Keratinocyte (primary cell): Measurements from ENCODE around the gene SLC6A3. TPM values are rescaled to one million over a fixed set of nuclear protein-coding genes. Genes with fewer than 3 reads are reported as not detected.

ENCODE experiments used
- DNase-seq: peaks from one replicate; pipeline ENCODE4 v3.0.0-alpha.2; 2011; ENCODE audit warnings: low read depth, missing footprints, low spot score
- FAIRE-seq: peaks from 2 replicates; lab custom pipeline; 2011; peaks lifted over from hg19 to GRCh38; lab: Jason Lieb, UNC
- H2AFZ ChIP-seq: 2 replicates; pipeline ENCODE4 v1.6.0; 2012; ENCODE audit warnings: low read length, control low read depth, inconsistent platforms; ENCODE audit not compliant: control insufficient read depth
- H3K27ac ChIP-seq: 2 replicates; pipeline ENCODE4 v1.5.1; 2011; ENCODE audit warnings: low read length; ENCODE audit not compliant: control insufficient read depth, insufficient read depth
- H3K27me3 ChIP-seq: 3 replicates; pipeline ENCODE4 v1.6.0; 2011; ENCODE audit warnings: low read length; ENCODE audit not compliant: control insufficient read depth, insufficient read depth; ENCODE audit errors: extremely low read depth
- H3K36me3 ChIP-seq, 2 experiments: 2 replicates in 1 of 2; 3 replicates in 1 of 2; pipeline ENCODE4 v1.5.1; 2011; ENCODE audit warnings: low read length in 2 of 2, mild to moderate bottlenecking in 1 of 2; ENCODE audit not compliant: control insufficient read depth in 2 of 2, insufficient read depth in 2 of 2; ENCODE audit errors: extremely low read depth in 1 of 2
- H3K4me1 ChIP-seq: 3 replicates; pipeline ENCODE4 v1.5.1; 2011; ENCODE audit warnings: low read length; ENCODE audit not compliant: control insufficient read depth, insufficient read depth; ENCODE audit errors: extremely low read depth
- H3K4me2 ChIP-seq: 3 replicates; pipeline ENCODE4 v1.6.0; 2011; ENCODE audit warnings: low read depth, low read length; ENCODE audit not compliant: control insufficient read depth, insufficient read depth; ENCODE audit errors: extremely low read depth
- H3K4me3 ChIP-seq, 3 experiments: fragments of 200-600 bp in 1 of 3; sonication (generic) in 1 of 3; 2 replicates in 2 of 3; 3 replicates in 1 of 3; pipeline ENCODE4 v1.5.1; 2011 to 2016; ENCODE audit warnings: low read length in 3 of 3, mild to moderate bottlenecking in 3 of 3, control low read depth in 2 of 3, inconsistent platforms in 1 of 3, low read depth in 1 of 3, mixed read lengths in 1 of 3, mixed run types in 1 of 3, moderate library complexity in 1 of 3; ENCODE audit not compliant: control insufficient read depth in 2 of 3, insufficient read depth in 2 of 3; ENCODE audit errors: extremely low read depth in 1 of 3
- H3K79me2 ChIP-seq: 2 replicates; pipeline ENCODE4 v1.6.0; 2012; ENCODE audit warnings: low read length; ENCODE audit not compliant: control insufficient read depth, insufficient read depth
- H3K9ac ChIP-seq: 3 replicates; pipeline ENCODE4 v1.6.0; 2011; ENCODE audit warnings: low read length; ENCODE audit not compliant: control insufficient read depth, insufficient read depth; ENCODE audit errors: extremely low read depth
- H3K9me1 ChIP-seq: 3 replicates; pipeline ENCODE4 v1.6.0; 2011; ENCODE audit warnings: low read length; ENCODE audit not compliant: control insufficient read depth, insufficient read depth; ENCODE audit errors: extremely low read depth
- H3K9me3 ChIP-seq: 2 replicates; pipeline ENCODE4 v1.5.1; 2012; ENCODE audit warnings: low read depth, low read length; ENCODE audit not compliant: control insufficient read depth
- H4K20me1 ChIP-seq: 3 replicates; pipeline ENCODE4 v1.6.0; 2011; ENCODE audit warnings: low read length; ENCODE audit not compliant: control insufficient read depth, insufficient read depth; ENCODE audit errors: extremely low read depth
- CTCF ChIP-seq, 3 experiments: IDR thresholded peaks in 1 of 3; conservative IDR thresholded peaks in 1 of 3; optimal IDR thresholded peaks in 1 of 3; 2 replicates in 2 of 3; 3 replicates in 1 of 3; pipeline versions ENCODE3 to v1.5.1; 2011; ENCODE audit warnings: low read length in 3 of 3, mild to moderate bottlenecking in 3 of 3, moderate library complexity in 2 of 3, control low read depth in 1 of 3, inconsistent platforms in 1 of 3; ENCODE audit not compliant: insufficient read depth in 2 of 3; ENCODE audit errors: extremely low read depth in 1 of 3
- EZH2 ChIP-seq: IDR thresholded peaks from one replicate; pipeline ENCODE4 v1.6.1; 2012; ENCODE audit warnings: inconsistent platforms, mild to moderate bottlenecking, low read length, moderate library complexity
- dilution Hi-C: fragments of 300-500 bp; cut with MboI; formaldehyde crosslinking; loops from one replicate; pipeline ENCODE4 v1.7.0; 2020; ENCODE audit warnings: low sequenced_read_pairs; ENCODE audit not compliant: extremely low pct_ligation_motif_present
- polyA plus RNA-seq, 5 experiments: library from polyadenylated mRNA; depleted of rRNA in 3 of 5; stranded (reverse) in 3 of 5; stranded (forward) in 1 of 5; unstranded in 1 of 5; fragments of >200 nt; gene quantifications; 1 replicate in 1 of 5; 2 replicates in 3 of 5; 3 replicates in 1 of 5; pipeline versions ENCODE4 v1.2.1 to v1.2.3, GENCODE V29; 2011 to 2012; ENCODE audit warnings: missing spikeins in 2 of 5, low read depth in 1 of 5, low replicate concordance in 1 of 5

Gene SLC6A3
- polyA plus RNA-seq, 1 donor (not counting 4 experiments of a cell fraction or from before 2014, with no cell fraction given), result 0.03 TPM

GRCh38 chr5:1382248-1382700, 63.0 kb downstream of the SLC6A3 start:
- peaks cover 18% of the 10 kb centered on the region for H3K27me3 ChIP-seq
- no peaks in the 10 kb centered on the region for H3K79me2 ChIP-seq
- H2AFZ ChIP-seq, result no peak overlapping the region
- H3K9ac ChIP-seq, result no peak overlapping the region
- no peaks in the 10 kb centered on the region for H3K36me3 ChIP-seq
- no peak for FAIRE-seq
- H3K4me3 ChIP-seq, result no peak overlapping the region
- H3K9me3 ChIP-seq, result peaks cover 2% of the 10 kb centered on the region
- no peak for DNase-seq
- no peak for TF ChIP-seq EZH2
- TF ChIP-seq CTCF (optimal IDR thresholded peaks at IDR 0.05 in 1 of 3, IDR thresholded peaks at IDR 0.05 in 1 of 3, conservative IDR thresholded peaks at IDR 0.05 in 1 of 3; ENCODE audit: extremely low read depth in 1 of 3, insufficient read depth in 2 of 3, low read length in 3 of 3), result no peak
- H4K20me1 ChIP-seq, result no peaks in the 10 kb centered on the region
- H3K9me1 ChIP-seq, result no peaks in the 10 kb centered on the region
- no peak overlapping the region for H3K27ac ChIP-seq
- dilution Hi-C loops, result no loop called here
- H3K4me2 ChIP-seq, result no peak overlapping the region
- peaks cover 7% of the 10 kb centered on the region for H3K4me1 ChIP-seq

- no peak overlapping the region for H3K4me3 ChIP-seq
- DNase-seq (no peak), FAIRE-seq (no peak)
- no peak overlapping the region for H3K4me2 ChIP-seq
- dilution Hi-C loops, result no loop called here
- H3K79me2 ChIP-seq, result no peaks in the 10 kb centered on the region
- H3K9me1 ChIP-seq, result no peaks in the 10 kb centered on the region
- peaks cover 7% of the 10 kb centered on the region for H3K4me1 ChIP-seq
- H3K9me3 ChIP-seq, result peaks cover 2% of the 10 kb centered on the region
- no peak overlapping the region for H2AFZ ChIP-seq
- H3K27me3 ChIP-seq, result peaks cover 11% of the 10 kb centered on the region
- H4K20me1 ChIP-seq, result no peaks in the 10 kb centered on the region
- no peaks in the 10 kb centered on the region for H3K36me3 ChIP-seq
- H3K27ac ChIP-seq, result no peak overlapping the region
- TF ChIP-seq CTCF (optimal IDR thresholded peaks at IDR 0.05 in 1 of 3, IDR thresholded peaks at IDR 0.05 in 1 of 3, conservative IDR thresholded peaks at IDR 0.05 in 1 of 3; ENCODE audit: extremely low read depth in 1 of 3, insufficient read depth in 2 of 3, low read length in 3 of 3), result no peak
- no peak for TF ChIP-seq EZH2
- H3K9ac ChIP-seq, result no peak overlapping the region
These were observed 63.6 kb downstream of the SLC6A3 start for GRCh38 chr5:1381370-1382247.
